GM12874 (cell line): ENCODE data around the gene UPP2.

ENCODE experiments used
- CTCF ChIP-seq: IDR thresholded peaks from 2 replicates; pipeline ENCODE4 v1.5.1; 2011; ENCODE audit warnings: low read depth, mild to moderate bottlenecking, control low read depth, low read length, moderate library complexity; ENCODE audit not compliant: insufficient read depth

The UPP2 gene

DNA sequence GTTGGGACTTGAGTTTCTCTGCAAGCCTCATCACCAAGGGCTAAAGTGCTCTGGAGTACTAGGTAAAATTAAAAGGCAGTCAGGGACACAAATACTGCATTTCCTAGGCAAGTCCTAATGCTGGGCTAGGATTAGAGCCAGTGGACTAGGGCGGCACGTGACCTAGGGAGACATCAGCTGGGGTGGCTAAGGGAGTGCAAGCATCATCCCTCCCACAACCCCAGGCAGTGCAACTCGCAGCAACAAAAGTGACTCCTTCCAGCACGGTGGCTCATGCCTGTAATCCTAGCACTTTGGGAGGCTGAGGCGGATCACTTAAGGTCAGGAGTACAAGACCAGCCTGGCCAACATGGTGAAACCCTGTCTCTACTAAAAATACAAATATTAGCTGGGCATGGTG lies 30.7 kb upstream of the UPP2 start:
- no peak for TF ChIP-seq CTCF

GRCh38 chr2:158072361-158072760 lies 29.3 kb upstream of the UPP2 start:
- TF ChIP-seq CTCF: no peak

- no peak for TF ChIP-seq CTCF
Measured at GRCh38 chr2:158079672-158080071, 22.0 kb upstream of the UPP2 start.

DNA sequence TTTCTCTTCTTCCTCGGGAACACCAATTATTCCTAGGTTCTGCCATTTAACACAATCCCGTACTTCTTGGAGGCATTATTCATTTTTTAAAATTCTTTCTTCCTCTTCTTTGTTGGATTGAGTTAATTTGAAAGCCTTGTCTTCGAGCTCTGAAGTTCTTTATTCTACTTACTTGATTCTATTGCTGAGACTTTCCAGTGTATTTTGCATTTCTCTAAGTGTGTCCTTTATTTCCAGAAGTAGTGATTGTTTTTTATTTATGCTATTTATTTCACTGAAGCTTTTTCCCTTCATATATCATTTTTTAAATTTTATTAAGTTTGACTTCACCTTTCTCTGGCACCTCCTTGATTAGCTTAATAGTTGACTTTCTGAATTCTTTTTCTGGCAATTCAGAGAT lies 13.6 kb upstream of the UPP2 start:
- TF ChIP-seq CTCF: no peak

DNA sequence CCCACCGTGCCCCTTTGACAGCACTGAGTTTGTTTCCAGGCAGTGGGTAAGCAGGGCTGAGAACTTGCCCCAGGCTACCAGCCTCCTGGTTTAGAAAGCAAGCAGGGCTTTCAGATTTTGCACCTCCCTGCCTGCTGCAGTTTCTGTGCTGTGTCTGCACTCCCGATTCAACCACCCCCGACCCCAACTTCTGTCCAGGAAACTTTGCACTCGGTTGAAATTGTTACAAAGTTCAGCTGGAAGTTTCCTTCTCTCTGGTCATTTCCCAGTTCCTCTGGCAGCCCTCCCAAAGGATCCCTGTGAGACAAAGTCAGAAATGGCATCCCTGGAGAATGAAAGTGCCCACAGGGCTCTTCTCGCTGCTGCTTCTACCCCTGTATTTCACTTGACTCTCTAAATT lies 12.4 kb upstream of the UPP2 start:
- no peak for TF ChIP-seq CTCF

GRCh38 chr2:158091647-158092046 lies 10.0 kb upstream of the UPP2 start:
- no peak for TF ChIP-seq CTCF

DNA sequence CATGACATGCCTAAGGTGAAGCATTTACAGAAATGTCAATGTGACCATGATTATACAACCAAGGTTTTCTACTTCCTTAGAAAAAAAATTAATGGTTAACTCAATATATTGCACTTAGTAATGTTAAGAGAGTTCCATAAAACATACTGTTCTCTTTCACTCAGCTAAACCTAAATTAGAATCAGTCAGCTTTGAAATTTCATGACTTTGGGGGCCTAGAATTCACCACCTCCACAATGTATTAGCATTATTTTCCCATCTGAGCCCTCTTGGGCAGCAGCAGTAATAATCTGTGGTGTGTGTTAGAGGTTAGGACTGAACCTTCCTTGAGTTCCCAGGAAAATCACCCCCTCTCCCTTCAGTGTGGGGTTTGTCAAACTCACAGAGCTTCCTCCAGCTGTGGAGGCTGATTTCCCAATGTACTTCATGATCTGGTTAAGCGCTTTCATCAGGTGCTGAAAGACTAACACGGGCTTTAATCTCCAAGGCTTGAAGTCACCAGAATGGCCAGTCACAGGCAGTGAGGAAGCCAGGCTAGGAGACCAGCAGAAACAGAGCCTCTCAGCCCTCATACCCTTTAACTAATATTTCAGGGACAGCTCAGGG lies 7.1 kb upstream of the UPP2 start:
- TF ChIP-seq CTCF: no peak
